Mesenchymal stem cell (in vitro differentiated cells and primary cell): ENCODE data around the gene ZFAND6.
"Not testable (repeated sequence)": the region's sequence is repeated elsewhere in the genome, so short reads cannot be mapped to it uniquely, and the experiment has no call there.

Source experiments
- DNase-seq: peaks from one replicate; pipeline ENCODE4 v3.0.0-alpha.2; 2013
- H2AFZ ChIP-seq: one replicate; pipeline ENCODE4 v1.6.1; 2013; ENCODE audit warnings: low read depth, mild to moderate bottlenecking, control low read depth, inconsistent platforms, low read length, moderate library complexity
- H2AK5ac ChIP-seq: 2 replicates; pipeline ENCODE4 v1.6.1; 2013; ENCODE audit warnings: low read length, moderate library complexity, mild to moderate bottlenecking, inconsistent platforms; ENCODE audit not compliant: severe bottlenecking
- H2BK120ac ChIP-seq: one replicate; pipeline ENCODE4 v1.6.1; 2013; ENCODE audit warnings: low read depth, mild to moderate bottlenecking, inconsistent platforms, low read length, moderate library complexity
- H2BK12ac ChIP-seq, 2 experiments: one replicate each; pipeline ENCODE4 v1.6.1; 2013; ENCODE audit warnings: inconsistent platforms in 2 of 2, low read length in 2 of 2, mild to moderate bottlenecking in 2 of 2, moderate library complexity in 2 of 2, control low read depth in 1 of 2
- H2BK15ac ChIP-seq: one replicate; pipeline ENCODE4 v1.6.1; 2013; ENCODE audit warnings: mild to moderate bottlenecking, low read depth, inconsistent platforms; ENCODE audit not compliant: poor library complexity, severe bottlenecking
- H2BK5ac ChIP-seq: 2 replicates; pipeline ENCODE4 v1.6.1; 2013; ENCODE audit warnings: low read depth, mild to moderate bottlenecking, low read length, control low read depth, inconsistent platforms; ENCODE audit not compliant: poor library complexity, severe bottlenecking
- H3K14ac ChIP-seq, 2 experiments: one replicate each; pipeline ENCODE4 v1.6.1; 2013; ENCODE audit warnings: inconsistent platforms in 2 of 2, low read length in 2 of 2, control low read depth in 1 of 2, mild to moderate bottlenecking in 1 of 2, moderate library complexity in 1 of 2
- H3K18ac ChIP-seq, 2 experiments: one replicate each; pipeline ENCODE4 v1.6.1; 2013; ENCODE audit warnings: inconsistent platforms in 2 of 2, low read length in 2 of 2, control low read depth in 1 of 2, low read depth in 1 of 2, mild to moderate bottlenecking in 1 of 2
- H3K23ac ChIP-seq, 2 experiments: one replicate each; pipeline ENCODE4 v1.6.1; 2013; ENCODE audit warnings: inconsistent platforms in 2 of 2, low read length in 2 of 2, mild to moderate bottlenecking in 2 of 2, moderate library complexity in 2 of 2, control low read depth in 1 of 2
- H3K27ac ChIP-seq: 2 replicates; pipeline ENCODE4 v1.5.1; 2013; ENCODE audit warnings: mild to moderate bottlenecking, moderate library complexity, low read length, control low read depth, inconsistent platforms; ENCODE audit not compliant: poor library complexity, severe bottlenecking
- H3K27me3 ChIP-seq, 2 experiments: 2 replicates each; pipeline versions ENCODE4 v1.6.1 to v1.7.0; 2013; ENCODE audit warnings: low read length in 2 of 2, mild to moderate bottlenecking in 2 of 2, moderate library complexity in 2 of 2, control low read depth in 1 of 2, inconsistent platforms in 1 of 2; ENCODE audit not compliant: control insufficient read depth in 1 of 2, insufficient read depth in 1 of 2
- H3K36me3 ChIP-seq, 2 experiments: 2 replicates each; pipeline versions ENCODE4 v1.6.1 to v1.7.0; 2013; ENCODE audit warnings: low read length in 2 of 2, control low read depth in 1 of 2, inconsistent platforms in 1 of 2, low read depth in 1 of 2, mild to moderate bottlenecking in 1 of 2; ENCODE audit not compliant: insufficient read depth in 2 of 2, control insufficient read depth in 1 of 2
- H3K4ac ChIP-seq, 2 experiments: one replicate each; pipeline ENCODE4 v1.6.1; 2013; ENCODE audit warnings: inconsistent platforms in 2 of 2, low read length in 2 of 2, mild to moderate bottlenecking in 2 of 2, moderate library complexity in 2 of 2, control low read depth in 1 of 2, low read depth in 1 of 2
- H3K4me1 ChIP-seq: 2 replicates; pipeline ENCODE4 v1.6.1; 2013; ENCODE audit warnings: low read depth, low read length, control low read depth; ENCODE audit not compliant: control insufficient read depth, insufficient read depth
- H3K4me2 ChIP-seq: 2 replicates; pipeline ENCODE4 v1.6.1; 2013; ENCODE audit warnings: low read length, mild to moderate bottlenecking, inconsistent platforms; ENCODE audit not compliant: poor library complexity, severe bottlenecking
- H3K4me3 ChIP-seq, 2 experiments: 2 replicates each; pipeline versions ENCODE4 v1.5.1 to v1.7.0; 2013; ENCODE audit warnings: low read length in 2 of 2, mild to moderate bottlenecking in 2 of 2, control low read depth in 1 of 2, low read depth in 1 of 2; ENCODE audit not compliant: insufficient read depth in 1 of 2
- H3K79me1 ChIP-seq: replicated peaks from 2 replicates; pipeline ENCODE4 v1.6.1; 2013; ENCODE audit warnings: mild to moderate bottlenecking, control low read depth, low read length, inconsistent platforms; ENCODE audit not compliant: poor library complexity, severe bottlenecking
- H3K9ac ChIP-seq: 2 replicates; pipeline ENCODE4 v1.7.0; 2013; ENCODE audit warnings: mild to moderate bottlenecking, low read length, moderate library complexity
- H3K9me3 ChIP-seq: 2 replicates; pipeline ENCODE4 v1.7.0; 2013; ENCODE audit warnings: mild to moderate bottlenecking, low read length; ENCODE audit not compliant: control insufficient read depth
- H4K8ac ChIP-seq: one replicate; pipeline ENCODE4 v1.6.1; 2013; ENCODE audit warnings: inconsistent platforms, mild to moderate bottlenecking, low read length, moderate library complexity
- H4K91ac ChIP-seq: one replicate; pipeline ENCODE4 v1.6.1; 2013; ENCODE audit warnings: mild to moderate bottlenecking, low read length, inconsistent platforms
- WGBS: methylation state at CpG from one replicate; pipeline ENCODE4 v1.1.7; 2013; ENCODE audit warnings: mixed read lengths; 5-methylcytosine and 5-hydroxymethylcytosine counted together

Gene ZFAND6

GRCh38 chr15:80045219-80045618 is 14.3 kb upstream of the ZFAND6 start:
- H3K4me2 ChIP-seq, H2BK12ac ChIP-seq, H3K4ac ChIP-seq, H3K14ac ChIP-seq, H2AFZ ChIP-seq, H3K27me3 ChIP-seq, H3K18ac ChIP-seq, H3K9me3 ChIP-seq, H2AK5ac ChIP-seq, H3K36me3 ChIP-seq, H2BK15ac ChIP-seq, H4K8ac ChIP-seq, H3K4me1 ChIP-seq, H3K4me3 ChIP-seq, H2BK5ac ChIP-seq, H4K91ac ChIP-seq, H2BK120ac ChIP-seq, H3K23ac ChIP-seq, H3K79me1 ChIP-seq, H3K27ac ChIP-seq, H3K9ac ChIP-seq, DNase-seq: not testable (repeated sequence)
- WGBS, result 95% methylated on average over 9 of the region's 10 CpGs

DNA sequence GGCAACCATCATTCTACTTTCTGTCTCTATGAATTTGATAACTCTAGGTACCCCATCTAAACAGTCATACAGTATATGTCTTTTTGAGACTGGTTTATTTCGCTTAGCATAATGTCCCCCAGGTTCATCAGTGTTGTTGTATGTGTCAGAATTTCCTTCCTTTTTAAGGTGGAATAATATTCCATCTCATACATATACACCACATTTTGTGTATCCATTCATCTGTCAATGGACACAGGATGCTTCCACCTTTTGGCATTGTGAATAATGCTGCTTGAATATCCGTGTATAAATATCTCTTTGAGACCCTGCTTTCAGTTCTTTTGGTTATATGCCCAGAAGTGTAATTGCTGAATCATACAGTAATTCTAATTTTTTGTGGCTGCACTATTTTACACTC is 10.4 kb upstream of the ZFAND6 start:
- Histone ChIP-seq H2BK5ac (no peak overlapping the region), H3K36me3 (no peaks in the 10 kb centered on the region), H4K8ac (no peak overlapping the region), H4K91ac (no peak overlapping the region), H3K14ac (no peak overlapping the region), H3K4me1 (no peaks in the 10 kb centered on the region), H3K79me1 (no peaks in the 10 kb centered on the region), H2AK5ac (no peak overlapping the region), H2AFZ (no peak overlapping the region), H3K18ac (no peak overlapping the region), H2BK12ac (no peak overlapping the region), H3K4me3 (no peak overlapping the region), H2BK15ac (no peak overlapping the region), H3K23ac (no peak overlapping the region), H3K4ac (no peak overlapping the region), H3K9ac (no peak overlapping the region), H3K9me3 (no peaks in the 10 kb centered on the region), H3K27me3 (no peaks in the 10 kb centered on the region), H2BK120ac (no peak overlapping the region), H3K4me2 (no peak overlapping the region), H3K27ac (no peak overlapping the region)
- WGBS, result 80% methylated on average over 1 of the region's 2 CpGs
- DNase-seq, result no peak

DNA sequence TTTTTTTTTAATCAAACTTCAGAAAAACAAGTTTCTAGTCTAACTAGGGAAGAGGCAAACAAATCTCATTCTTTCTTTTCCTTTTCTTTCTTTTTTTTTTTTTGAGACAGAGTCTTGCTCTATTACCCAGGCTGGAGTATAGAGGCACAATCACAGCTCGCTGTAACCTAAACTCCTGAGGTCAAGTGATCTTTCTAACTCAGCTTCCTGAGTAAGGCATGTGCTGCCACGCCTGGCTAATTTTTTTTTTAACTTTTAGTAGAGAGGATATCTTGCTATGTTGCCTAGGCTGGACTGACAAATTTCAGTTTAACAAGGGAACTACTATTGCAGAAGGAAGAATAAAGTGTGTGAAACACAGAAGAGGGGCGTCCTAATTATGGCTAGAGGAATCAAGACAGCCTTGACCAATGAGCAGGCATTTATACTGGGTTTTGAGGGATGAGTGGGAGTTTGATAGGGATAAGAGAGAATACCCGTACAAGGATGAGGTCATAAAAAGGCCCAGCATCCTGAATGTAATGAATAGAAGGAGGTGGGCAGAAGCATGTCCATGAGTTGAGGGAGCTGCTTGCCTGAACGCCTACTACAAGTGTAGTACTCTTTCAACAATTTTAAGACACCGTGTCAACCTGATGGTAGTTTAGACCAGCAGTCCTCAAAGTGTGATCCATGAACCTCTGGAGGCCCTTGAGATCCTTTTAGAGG is 6.7 kb upstream of the ZFAND6 start:
- Histone ChIP-seq H2AFZ (no peak overlapping the region), H3K4ac (no peak overlapping the region), H3K18ac (no peak overlapping the region), H3K9ac (no peak overlapping the region), H3K4me2 (no peak overlapping the region), H3K27ac (no peak overlapping the region), H3K27me3 (peaks cover 3 to 8% of the 10 kb centered on the region in 2 experiments), H3K9me3 (no peaks in the 10 kb centered on the region), H3K23ac (no peak overlapping the region), H3K4me1 (no peaks in the 10 kb centered on the region), H2BK15ac (no peak overlapping the region), H2BK120ac (no peak overlapping the region), H3K14ac (no peak overlapping the region), H4K8ac (no peak overlapping the region), H2BK12ac (no peak overlapping the region), H2BK5ac (no peak overlapping the region), H3K79me1 (no peaks in the 10 kb centered on the region), H3K4me3 (no peak overlapping the region), H4K91ac (no peak overlapping the region), H2AK5ac (no peak overlapping the region), H3K36me3 (no peaks in the 10 kb centered on the region)
- DNase-seq, result no peak
- WGBS, result 69% methylated on average over 6 of the region's 6 CpGs

GRCh38 chr15:80055933-80056332 is 3.5 kb upstream of the ZFAND6 start:
- WGBS, result 91% methylated on average over 2 of the region's 2 CpGs

More at GRCh38 chr15:80055933-80056332, 3.5 kb upstream of the ZFAND6 start:
- Histone ChIP-seq H3K23ac (no peak overlapping the region), H3K79me1 (no peaks in the 10 kb centered on the region), H3K27ac (no peak overlapping the region), H2AFZ (no peak overlapping the region), H3K4me1 (peaks cover 5% of the 10 kb centered on the region), H4K91ac (no peak overlapping the region), H3K4ac (no peak overlapping the region), H2BK15ac (no peak overlapping the region), H3K9ac (no peak overlapping the region), H3K14ac (no peak overlapping the region), H3K4me3 (no peak overlapping the region), H2BK120ac (no peak overlapping the region), H2AK5ac (no peak overlapping the region), H3K36me3 (no peaks in the 10 kb centered on the region), H3K27me3 (peaks cover 9 to 14% of the 10 kb centered on the region in 2 experiments), H2BK12ac (no peak overlapping the region), H4K8ac (no peak overlapping the region), H2BK5ac (no peak overlapping the region), H3K9me3 (no peaks in the 10 kb centered on the region), H3K18ac (no peak overlapping the region), H3K4me2 (no peak overlapping the region)
- DNase-seq, result no peak
